Esophagus muscularis mucosa (tissue), 4 donors: ENCODE measurements around the gene CFAP74.

Experiments
- CTCF ChIP-seq, 3 experiments: fragments of 200-600 bp in 2 of 3; fragments of 450-650 bp in 1 of 3; sonication (generic) in 2 of 3; IDR thresholded peaks; one replicate each; pipeline ENCODE4 v1.5.1; 2017 to 2019; ENCODE audit warnings: antibody characterized with exemption in 3 of 3, mild to moderate bottlenecking in 2 of 3, moderate library complexity in 1 of 3
- EP300 ChIP-seq: sonication (generic); formaldehyde crosslinking; IDR thresholded peaks from one replicate; pipeline ENCODE4 v1.6.1; 2017; ENCODE audit warnings: antibody characterized with exemption
- POLR2AphosphoS5 ChIP-seq, 2 donors: sonication (generic); formaldehyde crosslinking; IDR thresholded peaks; one replicate each; pipeline ENCODE4 v1.6.1; 2017; ENCODE audit warnings: antibody characterized with exemption in 2 of 2

GRCh38 chr1:1872329-1872994 is 131.1 kb downstream of the CFAP74 start:
- TF ChIP-seq CTCF (IDR thresholded peaks at IDR 0.05) (no peak), POLR2AphosphoS5 (IDR thresholded peaks at IDR 0.05) (no peak), EP300 (no peak)
